IMR-90 (cell line): ENCODE results near the gene SASH1. TPM values are rescaled to one million over a fixed set of nuclear protein-coding genes. Genes with fewer than 3 reads are reported as not detected.

Experiments used
- ATAC-seq: fragments of 200-7000 bp; cut with Tn5 transposase; 2 replicates; pipeline ENCODE4 v1.9.1; 2020; ENCODE audit warnings: low read depth, mild to moderate bottlenecking, moderate library complexity
- BruUV-seq: library from RNA; stranded (reverse); fragments of 400-500 nt; replicated peaks from 2 replicates; lab custom pipeline; 2021; lab: Mats Ljungman, UMichigan
- CTCF ChIA-PET: fragments of 300-600 bp; formaldehyde crosslinking; extraction: SDS; loops from one replicate; lab custom pipeline; 2021; ENCODE audit warnings: antibody characterized with exemption; lab: Yijun Ruan, JAX
- POLR2A ChIA-PET: fragments of 300-600 bp; sonication (Branson Sonifier 250); formaldehyde crosslinking; loops from one replicate; lab custom pipeline; 2022; ENCODE audit warnings: antibody characterized with exemption; ENCODE audit not compliant: unreplicated experiment; lab: Charles Lee
- DNase-seq: peaks from one replicate; pipeline ENCODE4 v3.0.0; 2013
- H2AFZ ChIP-seq: replicated peaks from 2 replicates; pipeline ENCODE3; 2013; ENCODE audit warnings: low read length, mild to moderate bottlenecking; ENCODE audit not compliant: poor library complexity
- H2AK5ac ChIP-seq: 2 replicates; pipeline ENCODE4 v1.6.1; 2013; ENCODE audit warnings: low read depth, low read length, inconsistent platforms
- H2AK9ac ChIP-seq: replicated peaks from 2 replicates; pipeline ENCODE3; 2013; ENCODE audit warnings: mild to moderate bottlenecking, low read depth, low read length, moderate library complexity; ENCODE audit not compliant: poor library complexity
- H2BK120ac ChIP-seq: 2 replicates; pipeline ENCODE4 v1.6.1; 2013; ENCODE audit warnings: low read depth, low read length, inconsistent platforms
- H2BK15ac ChIP-seq: 3 replicates; pipeline ENCODE4 v1.6.1; 2013; ENCODE audit warnings: low read depth, low read length, inconsistent platforms
- H2BK20ac ChIP-seq: 2 replicates; pipeline ENCODE4 v1.6.1; 2013; ENCODE audit warnings: low read depth, mild to moderate bottlenecking, inconsistent platforms, low read length, moderate library complexity
- H2BK5ac ChIP-seq: 2 replicates; pipeline ENCODE4 v1.6.1; 2013; ENCODE audit warnings: mild to moderate bottlenecking, low read depth, low read length, inconsistent platforms; ENCODE audit not compliant: poor library complexity, severe bottlenecking
- H3K14ac ChIP-seq: replicated peaks from 2 replicates; pipeline ENCODE4 v1.6.1; 2013; ENCODE audit warnings: low read depth, low read length, inconsistent platforms
- H3K18ac ChIP-seq: 2 replicates; pipeline ENCODE4 v1.6.1; 2013; ENCODE audit warnings: low read depth, low read length, control low read depth
- H3K23ac ChIP-seq: 2 replicates; pipeline ENCODE4 v1.6.1; 2013; ENCODE audit warnings: low read depth, low read length, inconsistent platforms
- H3K27ac ChIP-seq: 2 replicates; pipeline ENCODE4 v1.5.1; 2013; ENCODE audit warnings: mild to moderate bottlenecking, control low read depth, low read length; ENCODE audit not compliant: insufficient read depth
- H3K27me3 ChIP-seq: 2 replicates; pipeline ENCODE4 v1.6.1; 2013; ENCODE audit warnings: low read length; ENCODE audit not compliant: control insufficient read depth, insufficient read depth
- H3K36me3 ChIP-seq: 2 replicates; pipeline ENCODE4 v1.6.1; 2013; ENCODE audit warnings: low read length, mixed read lengths; ENCODE audit not compliant: control insufficient read depth, insufficient read depth
- H3K4ac ChIP-seq: 2 replicates; pipeline ENCODE4 v1.6.1; 2013; ENCODE audit warnings: low read depth, low read length, inconsistent platforms
- H3K4me1 ChIP-seq: 2 replicates; pipeline ENCODE4 v1.6.1; 2013; ENCODE audit warnings: low read length, mixed read lengths; ENCODE audit not compliant: control insufficient read depth, insufficient read depth
- H3K4me2 ChIP-seq: 2 replicates; pipeline ENCODE4 v1.6.1; 2013; ENCODE audit warnings: low read depth, mild to moderate bottlenecking, control low read depth, low read length, moderate library complexity
- H3K4me3 ChIP-seq: 2 replicates; pipeline ENCODE4 v1.5.1; 2013; ENCODE audit warnings: low read depth, mild to moderate bottlenecking, control low read depth, low read length, moderate library complexity; ENCODE audit not compliant: insufficient read depth
- H3K56ac ChIP-seq: 2 replicates; pipeline ENCODE4 v1.6.1; 2013; ENCODE audit warnings: low read length, inconsistent platforms; ENCODE audit not compliant: insufficient read depth; ENCODE audit errors: extremely low read depth
- H3K79me1 ChIP-seq, 2 experiments: 2 replicates each; pipeline ENCODE4 v1.6.1; 2013; ENCODE audit warnings: low read length in 2 of 2, inconsistent platforms in 1 of 2, low read depth in 1 of 2
- H3K9ac ChIP-seq: 2 replicates; pipeline ENCODE4 v1.6.1; 2013; ENCODE audit warnings: low read depth, low read length, control low read depth
- H3K9me1 ChIP-seq: 2 replicates; pipeline ENCODE4 v1.6.1; 2013; ENCODE audit warnings: low read length, inconsistent platforms; ENCODE audit not compliant: insufficient read depth
- H3K9me3 ChIP-seq: 2 replicates; pipeline ENCODE4 v1.6.1; 2013; ENCODE audit warnings: low read length; ENCODE audit not compliant: control insufficient read depth, insufficient read depth
- H4K20me1 ChIP-seq: 2 replicates; pipeline ENCODE4 v1.6.1; 2013; ENCODE audit warnings: low read length, inconsistent platforms; ENCODE audit not compliant: insufficient read depth
- H4K5ac ChIP-seq: 2 replicates; pipeline ENCODE4 v1.6.1; 2013; ENCODE audit warnings: mild to moderate bottlenecking, low read depth, low read length, control low read depth
- H4K8ac ChIP-seq, 2 experiments: 2 replicates each; pipeline ENCODE4 v1.6.1; 2013; ENCODE audit warnings: low read depth in 2 of 2, low read length in 2 of 2, control low read depth in 1 of 2, inconsistent platforms in 1 of 2
- H4K91ac ChIP-seq: 2 replicates; pipeline ENCODE4 v1.6.1; 2013; ENCODE audit warnings: low read depth, low read length, inconsistent platforms; ENCODE audit not compliant: insufficient read depth
- CHD1 ChIP-seq: IDR thresholded peaks from 2 replicates; pipeline ENCODE4 v1.6.1; 2012; ENCODE audit warnings: low read depth, low read length, improper control_type of control experiment
- FOS ChIP-seq: fragments of 150-350 bp; IDR thresholded peaks from 2 replicates; pipeline ENCODE4 v1.6.1; 2016; ENCODE audit warnings: low read depth, low read length
- MAFK ChIP-seq: IDR thresholded peaks from 2 replicates; pipeline ENCODE4 v1.6.1; 2012; ENCODE audit warnings: low read depth, low read length, improper control_type of control experiment
- MAZ ChIP-seq: IDR thresholded peaks from 2 replicates; pipeline ENCODE4 v1.6.1; 2012; ENCODE audit warnings: low read depth, mild to moderate bottlenecking, low read length, improper control_type of control experiment, moderate library complexity, borderline replicate concordance
- MXI1 ChIP-seq: IDR thresholded peaks from 2 replicates; pipeline ENCODE4 v1.6.1; 2012; ENCODE audit warnings: low read depth, mild to moderate bottlenecking, low read length, moderate library complexity, borderline replicate concordance
- NFE2L2 ChIP-seq: fragments of 150-350 bp; IDR thresholded peaks from 2 replicates; pipeline ENCODE4 v1.6.1; 2016; ENCODE audit warnings: low read depth, mild to moderate bottlenecking, low read length
- POLR2A ChIP-seq: IDR thresholded peaks from 2 replicates; pipeline ENCODE4 v1.6.1; 2012; ENCODE audit warnings: mild to moderate bottlenecking, low read depth, low read length
- RAD21 ChIP-seq: IDR thresholded peaks from 2 replicates; pipeline ENCODE4 v1.6.1; 2012; ENCODE audit warnings: low read length, improper control_type of control experiment
- RCOR1 ChIP-seq: IDR thresholded peaks from 2 replicates; pipeline ENCODE4 v1.6.1; 2012; ENCODE audit warnings: mild to moderate bottlenecking, low read length, improper control_type of control experiment; ENCODE audit not compliant: insufficient replicate concordance
- RFX5 ChIP-seq: IDR thresholded peaks from 2 replicates; pipeline ENCODE4 v1.8.0; 2012; ENCODE audit warnings: low read depth, mild to moderate bottlenecking, low read length, moderate library complexity
- SMC3 ChIP-seq: fragments of 150-350 bp; IDR thresholded peaks from 2 replicates; pipeline ENCODE4 v1.6.1; 2016; ENCODE audit warnings: low read depth, mild to moderate bottlenecking, antibody characterized with exemption, low read length, moderate library complexity
- WGBS, 2 experiments: methylation state at CpG; one replicate each; pipeline versions ENCODE4 v1.1.5 to v1.1.7; 2013; ENCODE audit warnings: missing lambda C conversion rate in 2 of 2; ENCODE audit not compliant: insufficient read length in 1 of 2; ENCODE audit errors: extremely low coverage in 2 of 2; 5-methylcytosine and 5-hydroxymethylcytosine counted together
- dilution Hi-C: fragments of 300-500 bp; cut with HindIII; formaldehyde crosslinking; loops from one replicate; pipeline ENCODE4 v1.14.3; 2018; ENCODE audit warnings: low sequenced_read_pairs; ENCODE audit not compliant: unreplicated experiment
- in situ Hi-C: fragments of 300-500 bp; cut with MboI; formaldehyde crosslinking; loops from 3 replicates; pipeline ENCODE4 v1.14.3; 2019; ENCODE audit warnings: low sequenced_read_pairs, inconsistent platforms, mixed read lengths
- intact Hi-C: fragments of 100-400 bp; cut with micrococcal nuclease; formaldehyde crosslinking; loops from 2 replicates; pipeline ENCODE4 v1.10.0; 2022
- polyA plus RNA-seq, 3 experiments: library from polyadenylated mRNA; depleted of rRNA; stranded (reverse); fragments of >200 nt; gene quantifications; 2 replicates each; pipeline ENCODE4 v1.2.3, GENCODE V29; 2012; ENCODE audit warnings: low replicate concordance in 1 of 3
- total RNA-seq: library from RNA; depleted of rRNA; stranded (reverse); fragments of >200 nt; gene quantifications from 2 replicates; pipeline ENCODE4 v1.2.3, GENCODE V29; 2012

Gene SASH1
- total and polyA plus RNA-seq, 2 of the 4 experiments (the other 2 are of a cell fraction), result 11.6 to 16.5 TPM

- TF ChIP-seq RAD21, result no peak
Measured at GRCh38 chr6:148340586-148341297, 1.9 kb upstream of the SASH1 start (continued).

GRCh38 chr6:148342100-148342349, 613 bp upstream of the SASH1 start:
- DNase-seq, result no peak
- Histone ChIP-seq H3K4me1 (peaks cover 4% of the 10 kb centered on the region; the same call in 1 of the 2 replicates), H3K36me3 (no peaks in the 10 kb centered on the region), H3K9me1 (no peaks in the 10 kb centered on the region), H2AFZ (peak overlapping the region; percentile 96), H3K27ac (peak overlapping the region; percentile 95), H3K4ac (peak overlapping the region; percentile 95), H3K9me3 (no peaks in the 10 kb centered on the region), H2BK5ac (peak overlapping the region; percentile 73), H2BK15ac (peak overlapping the region; percentile 61; the same call in 2 of the 3 replicates), H3K4me2 (peak overlapping the region; percentile 81), H2AK9ac (peak overlapping the region; percentile 77), H4K5ac (peak overlapping the region; percentile 26), H4K8ac (peak overlapping the region; percentile 92 to 95; a peak in 3 of 4 replicates), H2BK120ac (peak overlapping the region; percentile 97), H3K4me3 (peak overlapping the region; percentile 62), H3K9ac (peak overlapping the region; percentile 93), H3K14ac (peak overlapping the region; percentile 85), H3K27me3 (no peaks in the 10 kb centered on the region), H3K23ac (peak overlapping the region; percentile 94), H2BK20ac (peak overlapping the region; percentile 97), H3K56ac (peak overlapping the region; percentile 97), H3K18ac (peak overlapping the region; percentile 47), H4K20me1 (no peaks in the 10 kb centered on the region), H4K91ac (peak overlapping the region; percentile 96), H2AK5ac (peak overlapping the region; percentile 23; the same call in 1 of the 2 replicates), H3K79me1 (peaks cover 20 to 55% of the 10 kb centered on the region in 2 experiments; a peak in 3 of 4 replicates)
- intact Hi-C loops (loop anchor here (5.0 kb wide), 2 partner anchors 70 to 165 kb away; no protein-coding TSS in a partner anchor), in situ Hi-C loops (no loop called here), dilution Hi-C loops (no loop called here)
- CTCF ChIA-PET, result interaction anchor here (0.5 kb wide), 1 partner anchor 1073 kb away, joined by 3 read pairs; no protein-coding TSS in a partner anchor
- no peak for TF ChIP-seq POLR2A
- no peak for TF ChIP-seq SMC3
- TF ChIP-seq FOS, result no peak
- TF ChIP-seq RCOR1, result no peak
- no peak for TF ChIP-seq NFE2L2
- TF ChIP-seq MXI1, result no peak
- TF ChIP-seq CHD1, result no peak
- TF ChIP-seq MAFK, result no peak
- TF ChIP-seq RFX5, result no peak
- no peak for TF ChIP-seq MAZ
- BruUV-seq, result no TSS peak
- peak; percentile 16; the same call in 1 of the 2 replicates for ATAC-seq
- POLR2A ChIA-PET, result interaction anchor here (0.5 kb wide), 1 partner anchor 124 kb away, joined by 3 read pairs; no protein-coding TSS in a partner anchor
- 8% methylated on average over 6 of the region's 8 CpGs; no CpG with 5 or more reads in 1 of the 2 experiments for WGBS, 2 experiments
